Left ventricle myocardium inferior (tissue), 1 donor: Measurements from ENCODE around the gene FAM3B. TPM values are rescaled to one million over a fixed set of nuclear protein-coding genes. Genes with fewer than 3 reads are reported as not detected.

Experiments used
- DNase-seq: peaks from one replicate; pipeline ENCODE4 v3.0.0-alpha.2; 2020
- H3K27ac ChIP-seq: fragments of 200-600 bp; replicated peaks from 2 replicates; pipeline ENCODE4 v1.8.0; 2021
- H3K27me3 ChIP-seq: fragments of 200-600 bp; 2 replicates; pipeline ENCODE4 v1.8.0; 2021; ENCODE audit warnings: low read depth
- H3K36me3 ChIP-seq: fragments of 200-600 bp; 2 replicates; pipeline ENCODE4 v1.8.0; 2021
- H3K4me1 ChIP-seq: fragments of 200-600 bp; 2 replicates; pipeline ENCODE4 v1.8.0; 2021
- H3K4me3 ChIP-seq: fragments of 200-600 bp; 2 replicates; pipeline ENCODE4 v1.8.0; 2021; ENCODE audit warnings: mild to moderate bottlenecking, moderate library complexity
- H3K9me3 ChIP-seq: fragments of 200-600 bp; replicated peaks from 2 replicates; pipeline ENCODE4 v1.8.0; 2021
- intact Hi-C: fragments of 100-400 bp; cut with micrococcal nuclease; formaldehyde crosslinking; loops from one replicate; pipeline ENCODE4 v1.11.0; 2022
- total RNA-seq: library from RNA; stranded (reverse); fragmentation: NEBNext Ultra II Directional; extraction: Animal tissue kit (Norgen Biotek cat#: 25700); gene quantifications from one replicate; pipeline ENCODE4 v1.2.1, GENCODE V29; 2021
- TF ChIP-seq, protein P1 (sequence below): fragments of 200-600 bp; IDR thresholded peaks from 2 replicates; pipeline ENCODE4 v1.8.0; 2021; ENCODE audit warnings: antibody characterized with exemption, mild to moderate bottlenecking, borderline replicate concordance
- donor health status: DM: no; HTN: yes; CAD: no; lungs with severe emphysema.

FAM3B gene
- total RNA-seq, 1 donor from 2014 or later, result not detected

DNA sequence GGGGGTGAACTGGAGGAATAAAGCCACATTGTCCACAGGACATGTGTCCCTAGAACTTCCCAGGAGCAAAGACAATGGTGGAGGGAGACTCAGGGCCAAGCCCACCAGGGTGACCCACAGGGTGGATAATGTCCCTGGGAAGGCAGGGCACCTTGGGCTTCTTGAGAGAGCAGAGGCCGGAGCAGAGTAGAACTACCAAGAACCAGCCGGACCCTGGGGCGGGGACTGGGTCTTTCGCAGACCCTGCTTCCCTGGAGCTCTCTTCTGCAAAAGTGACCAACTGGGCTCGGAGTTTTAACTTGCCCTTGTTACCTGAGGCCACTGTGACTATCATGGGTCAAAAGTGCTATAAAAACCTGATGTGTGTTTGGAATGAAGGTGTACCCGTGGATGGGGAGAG lies 875 bp upstream of the FAM3B start:
- H3K27me3 ChIP-seq, result peaks cover 70% of the 10 kb centered on the region
- intact Hi-C loops, result no loop called here

DNA sequence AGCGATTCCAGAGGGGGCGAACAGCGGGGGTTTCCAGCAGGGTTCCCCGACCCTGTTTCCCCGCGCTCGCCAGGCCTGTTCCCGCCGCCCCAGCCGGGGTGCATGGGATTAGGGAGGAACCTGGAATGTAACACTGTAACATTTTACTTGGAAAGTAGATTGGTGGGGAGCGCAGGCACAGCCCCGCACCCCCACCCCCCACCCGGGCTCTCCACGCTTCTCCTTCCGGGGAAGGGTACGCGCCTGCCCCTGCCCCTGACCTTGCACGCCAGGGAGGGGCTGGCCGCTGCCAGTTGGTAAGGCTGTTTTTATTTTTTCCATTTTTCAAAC lies 427 bp downstream of the FAM3B start:
- TF ChIP-seq, protein P1, sequence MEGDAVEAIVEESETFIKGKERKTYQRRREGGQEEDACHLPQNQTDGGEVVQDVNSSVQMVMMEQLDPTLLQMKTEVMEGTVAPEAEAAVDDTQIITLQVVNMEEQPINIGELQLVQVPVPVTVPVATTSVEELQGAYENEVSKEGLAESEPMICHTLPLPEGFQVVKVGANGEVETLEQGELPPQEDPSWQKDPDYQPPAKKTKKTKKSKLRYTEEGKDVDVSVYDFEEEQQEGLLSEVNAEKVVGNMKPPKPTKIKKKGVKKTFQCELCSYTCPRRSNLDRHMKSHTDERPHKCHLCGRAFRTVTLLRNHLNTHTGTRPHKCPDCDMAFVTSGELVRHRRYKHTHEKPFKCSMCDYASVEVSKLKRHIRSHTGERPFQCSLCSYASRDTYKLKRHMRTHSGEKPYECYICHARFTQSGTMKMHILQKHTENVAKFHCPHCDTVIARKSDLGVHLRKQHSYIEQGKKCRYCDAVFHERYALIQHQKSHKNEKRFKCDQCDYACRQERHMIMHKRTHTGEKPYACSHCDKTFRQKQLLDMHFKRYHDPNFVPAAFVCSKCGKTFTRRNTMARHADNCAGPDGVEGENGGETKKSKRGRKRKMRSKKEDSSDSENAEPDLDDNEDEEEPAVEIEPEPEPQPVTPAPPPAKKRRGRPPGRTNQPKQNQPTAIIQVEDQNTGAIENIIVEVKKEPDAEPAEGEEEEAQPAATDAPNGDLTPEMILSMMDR, result no peak
- no peak overlapping the region for H3K27ac ChIP-seq
- H3K9me3 ChIP-seq, result no peaks in the 10 kb centered on the region
- peaks cover 82% of the 10 kb centered on the region for H3K27me3 ChIP-seq
- peaks cover 14% of the 10 kb centered on the region for H3K4me1 ChIP-seq
- intact Hi-C loops, result no loop called here
- no peak for DNase-seq
- no peaks in the 10 kb centered on the region for H3K36me3 ChIP-seq
- peak overlapping the region; percentile 55 for H3K4me3 ChIP-seq

More for the DNA sequence above, 875 bp upstream of the FAM3B start:
- H3K4me3 ChIP-seq, result no peak overlapping the region
- H3K27ac ChIP-seq, result no peak overlapping the region
- no peaks in the 10 kb centered on the region for H3K9me3 ChIP-seq
- DNase-seq, result no peak
- H3K36me3 ChIP-seq, result no peaks in the 10 kb centered on the region
- peaks cover 14% of the 10 kb centered on the region for H3K4me1 ChIP-seq
- TF ChIP-seq, protein P1, result no peak

DNA sequence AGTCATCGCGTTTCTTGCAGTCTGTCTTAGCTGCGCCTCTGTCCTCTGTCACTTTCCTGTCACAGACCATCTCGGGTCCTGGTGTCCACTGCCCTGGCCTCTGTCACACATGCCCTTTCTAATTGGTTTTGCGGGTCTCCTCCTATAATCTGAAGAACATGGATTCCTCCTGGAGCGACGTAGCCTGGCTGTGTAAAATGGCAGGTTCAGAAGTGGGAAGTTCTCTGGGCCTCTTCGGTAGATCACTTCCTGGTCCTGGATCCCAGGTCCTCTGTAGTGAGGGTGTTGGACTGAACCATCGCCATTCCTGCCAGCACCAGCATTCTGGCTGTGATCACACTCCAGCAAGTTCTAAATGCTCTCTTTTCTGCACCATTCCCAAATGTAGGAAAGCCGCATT lies 857 bp downstream of the FAM3B start:
- no peaks in the 10 kb centered on the region for H3K9me3 ChIP-seq
- TF ChIP-seq, protein P1, result no peak
- no peak overlapping the region for H3K27ac ChIP-seq
- no peaks in the 10 kb centered on the region for H3K36me3 ChIP-seq
- intact Hi-C loops, result no loop called here
- peaks cover 14% of the 10 kb centered on the region for H3K4me1 ChIP-seq
- H3K27me3 ChIP-seq, result peaks cover 86% of the 10 kb centered on the region
- DNase-seq, result no peak
- no peak overlapping the region for H3K4me3 ChIP-seq

DNA sequence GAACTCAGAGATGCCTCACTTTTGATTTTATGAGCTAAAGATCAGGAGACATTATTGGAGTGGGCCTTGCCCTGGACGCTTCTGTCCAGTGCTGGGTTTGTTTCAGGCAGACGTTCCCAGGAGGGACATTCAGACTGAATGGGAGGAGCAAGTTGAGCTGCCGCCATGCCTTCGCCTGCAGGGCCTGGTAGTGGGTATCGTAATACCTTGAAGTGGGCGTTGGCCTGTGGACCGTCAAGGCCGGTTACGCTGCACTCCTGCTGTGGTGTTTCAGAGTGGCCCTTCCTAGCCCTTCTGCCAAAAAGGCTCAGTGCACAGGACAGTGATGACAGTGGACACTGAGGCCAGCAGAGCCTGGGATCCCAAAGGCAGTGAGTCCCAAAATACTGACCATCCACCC lies 1.6 kb downstream of the FAM3B start:
- intact Hi-C loops, result no loop called here
- Histone ChIP-seq H3K9me3 (no peaks in the 10 kb centered on the region), H3K27ac (no peak overlapping the region), H3K4me1 (peaks cover 14% of the 10 kb centered on the region), H3K4me3 (no peak overlapping the region), H3K36me3 (no peaks in the 10 kb centered on the region), H3K27me3 (peaks cover 87% of the 10 kb centered on the region)
- DNase-seq, result no peak
- TF ChIP-seq, protein P1, result no peak

DNA sequence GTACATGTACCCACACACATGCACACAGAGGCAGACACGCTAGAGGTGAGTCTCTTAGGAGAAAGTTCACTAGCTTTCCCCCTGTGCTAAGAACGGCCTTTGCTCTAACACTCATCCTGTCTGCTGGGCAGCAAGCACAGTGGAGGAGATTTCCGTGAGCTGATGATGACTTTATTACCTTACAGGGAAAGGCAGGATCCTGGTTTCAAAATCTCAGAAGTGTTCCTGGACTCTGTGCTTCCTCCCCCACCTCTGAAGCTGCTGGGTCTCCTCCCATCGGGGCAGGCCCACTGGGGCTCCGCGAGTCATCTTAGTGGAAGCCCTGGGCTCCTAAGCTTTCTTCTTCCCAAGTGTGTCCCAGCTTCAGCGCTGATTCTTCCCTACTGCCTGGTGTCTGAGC lies 2.7 kb downstream of the FAM3B start:
- no peak for DNase-seq
- Histone ChIP-seq H3K9me3 (no peaks in the 10 kb centered on the region), H3K36me3 (no peaks in the 10 kb centered on the region), H3K27me3 (peaks cover 80% of the 10 kb centered on the region), H3K27ac (no peak overlapping the region), H3K4me3 (no peak overlapping the region), H3K4me1 (peaks cover 14% of the 10 kb centered on the region)
- TF ChIP-seq, protein P1, result no peak
- intact Hi-C loops, result no loop called here
